GM12878 (cell line): ENCODE data around the gene PDZD8. TPM values are rescaled to one million over a fixed set of nuclear protein-coding genes. Genes with fewer than 3 reads are reported as not detected.

ENCODE experiments used
- ATAC-seq: fragments of 200-7000 bp; cut with Tn5 transposase; 3 replicates; pipeline ENCODE4 v1.9.1; 2020; ENCODE audit warnings: mild to moderate bottlenecking, moderate library complexity
- BruUV-seq: library from RNA; stranded (reverse); fragments of 400-500 nt; replicated peaks from 2 replicates; lab custom pipeline; 2021; lab: Mats Ljungman, UMichigan
- CTCF ChIA-PET: fragments of 300-600 bp; sonication (Branson Sonifier 250); formaldehyde crosslinking; extraction: SDS; loops from one replicate; lab custom pipeline; 2021; ENCODE audit warnings: inconsistent platforms; lab: Yijun Ruan, JAX
- POLR2A ChIA-PET: fragments of 350-600 bp; formaldehyde crosslinking; extraction: SDS; loops from one replicate; lab custom pipeline; 2021; ENCODE audit warnings: inconsistent platforms; lab: Charles Lee
- RAD21 ChIA-PET: fragments of 300-600 bp; sonication (Branson Sonifier 250); formaldehyde crosslinking; loops from one replicate; lab custom pipeline; 2023; ENCODE audit warnings: antibody characterized with exemption; ENCODE audit not compliant: unreplicated experiment; lab: Charles Lee
- SMC1A ChIA-PET: fragments of 300-600 bp; sonication (Branson Sonifier 250); formaldehyde crosslinking; loops from one replicate; lab custom pipeline; 2023; ENCODE audit not compliant: unreplicated experiment, uncharacterized antibody; lab: Charles Lee
- DNase-seq: peaks from one replicate; pipeline ENCODE4 v3.0.0-alpha.2; 2011; ENCODE audit warnings: low read depth, low spot score
- FAIRE-seq: peaks from 3 replicates; lab custom pipeline; 2011; peaks lifted over from hg19 to GRCh38; lab: Jason Lieb, UNC
- H2AFZ ChIP-seq: 2 replicates; pipeline ENCODE4 v1.6.0; 2011; ENCODE audit warnings: low read depth, low read length, control low read depth; ENCODE audit not compliant: control insufficient read depth
- H3K27ac ChIP-seq: 2 replicates; pipeline ENCODE4 v1.5.1; 2011; ENCODE audit warnings: control low read depth; ENCODE audit not compliant: control insufficient read depth, insufficient read depth
- H3K27me3 ChIP-seq, 2 experiments: replicated peaks in 1 of 2; 2 replicates each; pipeline versions ENCODE4 v1.6.0 to v1.6.1; 2011; ENCODE audit warnings: low read length in 1 of 2; ENCODE audit not compliant: control insufficient read depth in 2 of 2, insufficient read depth in 2 of 2
- H3K36me3 ChIP-seq, 2 experiments: 2 replicates each; pipeline ENCODE4 v1.5.1; 2011; ENCODE audit warnings: low read length in 1 of 2; ENCODE audit not compliant: control insufficient read depth in 2 of 2, insufficient read depth in 2 of 2
- H3K4me1 ChIP-seq: 2 replicates; pipeline ENCODE4 v1.6.1; 2011; ENCODE audit warnings: mild to moderate bottlenecking, low read length, moderate library complexity, mixed read lengths; ENCODE audit not compliant: control insufficient read depth, insufficient read depth
- H3K4me2 ChIP-seq: 2 replicates; pipeline ENCODE4 v1.6.0; 2011; ENCODE audit warnings: control low read depth; ENCODE audit not compliant: control insufficient read depth, insufficient read depth
- H3K4me3 ChIP-seq: fragments of 200-600 bp; sonication (generic); 2 replicates; pipeline ENCODE4 v1.5.1; 2016
- H3K79me2 ChIP-seq: 2 replicates; pipeline ENCODE4 v1.6.0; 2011; ENCODE audit warnings: low read length; ENCODE audit not compliant: control insufficient read depth, insufficient read depth
- H3K9ac ChIP-seq: 2 replicates; pipeline ENCODE4 v1.8.0; 2011; ENCODE audit warnings: low read length, control low read depth, mixed read lengths; ENCODE audit not compliant: control insufficient read depth, insufficient read depth
- H3K9me3 ChIP-seq: replicated peaks from 3 replicates; pipeline ENCODE4 v1.5.1; 2011; ENCODE audit warnings: mild to moderate bottlenecking, low read length; ENCODE audit not compliant: control insufficient read depth, insufficient read depth
- H4K20me1 ChIP-seq: 2 replicates; pipeline ENCODE4 v1.6.0; 2011; ENCODE audit not compliant: control insufficient read depth, insufficient read depth
- CREM ChIP-seq: IDR thresholded peaks from 2 replicates; pipeline ENCODE4 v1.6.1; 2014; ENCODE audit warnings: antibody characterized with exemption, low read depth
- E4F1 ChIP-seq: fragments of 450-650 bp; IDR thresholded peaks from 2 replicates; pipeline ENCODE4 v1.6.1; 2018; ENCODE audit warnings: borderline replicate concordance, mild to moderate bottlenecking; ENCODE audit not compliant: partially characterized antibody
- EED ChIP-seq: sonication (generic); IDR thresholded peaks from 2 replicates; pipeline ENCODE4 v1.6.1; 2016; ENCODE audit warnings: antibody characterized with exemption, low read depth
- HSF1 ChIP-seq: fragments of 150-350 bp; IDR thresholded peaks from 2 replicates; pipeline ENCODE4 v1.6.1; 2014; ENCODE audit warnings: mild to moderate bottlenecking, low read depth, low read length
- IRF4 ChIP-seq: IDR thresholded peaks from 2 replicates; pipeline ENCODE4 v1.6.1; 2011; ENCODE audit warnings: low read depth, low read length
- NFXL1 ChIP-seq: fragments of 450-650 bp; IDR thresholded peaks from 2 replicates; pipeline ENCODE4 v1.6.1; 2017; ENCODE audit warnings: antibody characterized with exemption, mild to moderate bottlenecking, borderline replicate concordance
- NR2C2 ChIP-seq: IDR thresholded peaks from 2 replicates; pipeline ENCODE4 v1.6.1; 2011; ENCODE audit warnings: borderline replicate concordance, low read depth; ENCODE audit not compliant: control insufficient read depth, insufficient read length
- POLR2AphosphoS2 ChIP-seq: IDR thresholded peaks from 2 replicates; pipeline ENCODE4 v1.6.1; 2011; ENCODE audit warnings: low read depth, mild to moderate bottlenecking, low read length, improper control_type of control experiment, moderate library complexity
- SIX5 ChIP-seq: IDR thresholded peaks from 2 replicates; pipeline ENCODE4 v1.6.1; 2011; ENCODE audit warnings: mild to moderate bottlenecking, low read depth, low read length, moderate library complexity; ENCODE audit not compliant: severe bottlenecking
- TAF1 ChIP-seq: IDR thresholded peaks from 2 replicates; pipeline ENCODE4 v1.6.1; 2011; ENCODE audit warnings: mild to moderate bottlenecking, low read depth, low read length, borderline replicate concordance
- YBX1 ChIP-seq: fragments of 450-650 bp; IDR thresholded peaks from 2 replicates; pipeline ENCODE4 v1.6.1; 2016; ENCODE audit warnings: antibody characterized with exemption
- ZZZ3 ChIP-seq: IDR thresholded peaks from 2 replicates; pipeline ENCODE4 v1.6.1; 2011; ENCODE audit warnings: low read depth; ENCODE audit not compliant: control insufficient read depth, insufficient read length
- in situ Hi-C: fragments of 300-500 bp; cut with MboI; formaldehyde crosslinking; loops from 9 replicates; pipeline ENCODE4 v1.14.3; 2018; ENCODE audit warnings: mixed read lengths
- intact Hi-C: fragments of 100-400 bp; cut with micrococcal nuclease; formaldehyde crosslinking; loops from one replicate; pipeline ENCODE4 v1.14.2; 2022; ENCODE audit not compliant: unreplicated experiment
- polyA plus RNA-seq, 11 experiments: library from polyadenylated mRNA; depleted of rRNA in 4 of 11; unstranded in 6 of 11; stranded (reverse) in 5 of 11; fragments of >200 nt; fragmentation: Nextera tagmentation in 4 of 11; fragmentation: Illumina TruSeq in 1 of 11; extraction: Ambion mirVana in 4 of 11; extraction: Trizol in 1 of 11; gene quantifications; 1 replicate in 1 of 11; 2 replicates in 10 of 11; pipeline versions ENCODE4 v1.2.1 to v1.2.3, GENCODE V29; 2011 to 2016; ENCODE audit warnings: inconsistent platforms in 2 of 11, missing spikeins in 2 of 11, low read depth in 1 of 11
- total RNA-seq, 4 experiments: library from RNA; depleted of rRNA in 3 of 4; stranded (reverse); fragments of >200 nt in 3 of 4; fragmentation: Illumina TruSeq in 1 of 4; extraction: Trizol in 1 of 4; gene quantifications; 2 replicates each; pipeline versions ENCODE4 v1.2.1 to v1.2.3, GENCODE V29; 2013 to 2021

The PDZD8 gene
- total and polyA plus RNA-seq, 10 of the 15 experiments (the other 5 are each of a cell fraction or from before 2014, with no cell fraction given), result 2.0 to 21.2 (median 6.7) TPM

DNA sequence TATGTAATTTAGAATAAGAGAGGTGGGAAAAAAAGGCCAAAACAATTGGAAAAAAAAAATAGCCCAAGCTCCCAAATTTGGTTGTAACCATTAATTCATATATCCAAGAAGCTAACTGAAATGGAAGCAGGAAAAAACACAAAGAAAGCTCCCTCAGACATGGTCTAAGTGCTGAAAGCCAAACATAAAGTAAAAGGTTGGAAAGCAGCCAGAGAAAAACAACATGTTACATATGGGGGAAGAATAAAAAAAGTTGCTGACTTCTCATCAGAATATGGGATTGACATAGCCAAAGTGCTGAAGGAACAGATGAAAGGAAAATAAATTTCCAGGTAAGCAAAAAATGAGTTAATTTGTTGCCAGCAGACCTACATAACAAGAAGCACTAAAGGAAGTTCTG is 40.3 kb downstream of the PDZD8 start:
- CTCF ChIA-PET, result interaction anchor here (0.7 to 4.8 kb wide), 2 partner anchors 15 to 118 kb away, joined by 3 to 37 read pairs; no protein-coding TSS in a partner anchor
- H3K4me3 ChIP-seq, result no peak overlapping the region
- H3K9ac ChIP-seq, result no peak overlapping the region
- intact Hi-C loops (no loop called here), in situ Hi-C loops (no loop called here)
- no peak overlapping the region for H3K27ac ChIP-seq
- DNase-seq (no peak), FAIRE-seq (no peak), ATAC-seq (no peak)
- RAD21 ChIA-PET, result no interaction called here
- SMC1A ChIA-PET, result interaction anchor here (0.7 kb wide), 1 partner anchor 15 kb away, joined by 3 read pairs; no protein-coding TSS in a partner anchor
- H4K20me1 ChIP-seq, result no peaks in the 10 kb centered on the region
- BruUV-seq, result no TSS peak
- H3K36me3 ChIP-seq, result peaks cover 2 to 4% of the 10 kb centered on the region in 2 experiments; a peak in 3 of 4 replicates
- no peaks in the 10 kb centered on the region for H3K4me1 ChIP-seq
- no peak overlapping the region for H2AFZ ChIP-seq
- H3K79me2 ChIP-seq, result no peaks in the 10 kb centered on the region; the same call in none of the 2 replicates
- peaks cover 3% of the 10 kb centered on the region; the same call in 2 of the 3 replicates for H3K9me3 ChIP-seq
- H3K4me2 ChIP-seq, result no peak overlapping the region
- no peak for TF ChIP-seq POLR2AphosphoS2
- TF ChIP-seq HSF1, result no peak
- no peak for TF ChIP-seq IRF4
- no peak for TF ChIP-seq TAF1
- TF ChIP-seq E4F1, result no peak
- TF ChIP-seq NR2C2, result no peak
- TF ChIP-seq EED, result no peak
- TF ChIP-seq YBX1, result no peak
- TF ChIP-seq ZZZ3, result no peak
- TF ChIP-seq SIX5, result no peak
- no peak for TF ChIP-seq NFXL1
- no peak for TF ChIP-seq CREM
- no peaks in the 10 kb centered on the region for H3K27me3 ChIP-seq
- POLR2A ChIA-PET, result no interaction called here
